Testis (tissue), 2 donors: ENCODE results near the gene PTPRN2.

Source experiments
- CTCF ChIP-seq, 3 experiments: fragments of 450-650 bp in 2 of 3; fragments of 200-600 bp in 1 of 3; sonication (generic) in 1 of 3; IDR thresholded peaks; one replicate each; pipeline ENCODE4 v1.5.1; 2016 to 2019; ENCODE audit warnings: antibody characterized with exemption in 3 of 3, mild to moderate bottlenecking in 2 of 3, moderate library complexity in 1 of 3
- POLR2A ChIP-seq: fragments of 450-650 bp; IDR thresholded peaks from one replicate; pipeline ENCODE4 v1.6.1; 2017; ENCODE audit warnings: antibody characterized with exemption, mild to moderate bottlenecking, moderate library complexity

GRCh38 chr7:158286210-158286609 lies 301.4 kb downstream of the PTPRN2 start:
- TF ChIP-seq CTCF (IDR thresholded peaks at IDR 0.05) (no peak), POLR2A (no peak)
